Neuronal stem cell (in vitro differentiated cells): Measurements from ENCODE around the gene VPS51.

Experiments
- DNase-seq: peaks from one replicate; pipeline ENCODE4 v3.0.0-alpha.2; 2013; ENCODE audit warnings: low spot score
- H2AFZ ChIP-seq: one replicate; pipeline ENCODE4 v1.6.1; 2013; ENCODE audit warnings: mild to moderate bottlenecking, low read length, inconsistent platforms
- H2AK5ac ChIP-seq: 2 replicates; pipeline ENCODE4 v1.6.1; 2013; ENCODE audit warnings: low read depth, mild to moderate bottlenecking, inconsistent platforms, low read length, moderate library complexity, mixed read lengths
- H2BK120ac ChIP-seq: 2 replicates; pipeline ENCODE4 v1.6.1; 2013; ENCODE audit warnings: low read depth, mild to moderate bottlenecking, inconsistent platforms, low read length, moderate library complexity, mixed read lengths
- H2BK12ac ChIP-seq: one replicate; pipeline ENCODE4 v1.6.1; 2013; ENCODE audit warnings: low read length, inconsistent platforms
- H2BK15ac ChIP-seq: 2 replicates; pipeline ENCODE4 v1.6.1; 2013; ENCODE audit warnings: mild to moderate bottlenecking, low read length, inconsistent platforms, mixed read lengths
- H2BK5ac ChIP-seq: one replicate; pipeline ENCODE4 v1.6.1; 2013; ENCODE audit warnings: inconsistent platforms, mild to moderate bottlenecking, low read length, moderate library complexity
- H3K14ac ChIP-seq: one replicate; pipeline ENCODE4 v1.6.1; 2013; ENCODE audit warnings: low read length, inconsistent platforms
- H3K18ac ChIP-seq: 2 replicates; pipeline ENCODE4 v1.6.1; 2013; ENCODE audit warnings: low read length, inconsistent platforms
- H3K23ac ChIP-seq: 2 replicates; pipeline ENCODE4 v1.6.1; 2013; ENCODE audit warnings: low read depth, mild to moderate bottlenecking, mixed read lengths, low read length, inconsistent platforms; ENCODE audit not compliant: poor library complexity
- H3K27ac ChIP-seq: replicated peaks from 3 replicates; pipeline ENCODE4 v1.5.1; 2013; ENCODE audit warnings: low read length, inconsistent platforms
- H3K27me3 ChIP-seq, 3 experiments: 2 replicates each; pipeline ENCODE4 v1.6.1; 2013; ENCODE audit warnings: low read length in 3 of 3, mild to moderate bottlenecking in 2 of 3, inconsistent platforms in 1 of 3, low read depth in 1 of 3, mixed read lengths in 1 of 3, moderate library complexity in 1 of 3; ENCODE audit not compliant: control insufficient read depth in 3 of 3, insufficient read depth in 3 of 3
- H3K36me3 ChIP-seq, 2 donors: replicated peaks in 1 of 2; 2 replicates each; pipeline ENCODE4 v1.6.1; 2013; ENCODE audit warnings: low read length in 2 of 2; ENCODE audit not compliant: control insufficient read depth in 2 of 2, insufficient read depth in 2 of 2
- H3K4ac ChIP-seq: 2 replicates; pipeline ENCODE4 v1.6.1; 2013; ENCODE audit warnings: inconsistent platforms, mild to moderate bottlenecking, low read length, moderate library complexity
- H3K4me1 ChIP-seq, 2 donors: 1 replicate in 1 of 2; 2 replicates in 1 of 2; pipeline ENCODE4 v1.6.1; 2013; ENCODE audit warnings: low read length in 2 of 2, low read depth in 1 of 2; ENCODE audit not compliant: control insufficient read depth in 2 of 2, insufficient read depth in 1 of 2
- H3K4me2 ChIP-seq: one replicate; pipeline ENCODE4 v1.6.1; 2013; ENCODE audit warnings: mild to moderate bottlenecking, low read length, inconsistent platforms; ENCODE audit not compliant: insufficient read depth, poor library complexity, severe bottlenecking
- H3K4me3 ChIP-seq, 2 donors: 2 replicates each; pipeline ENCODE4 v1.5.1; 2013; ENCODE audit warnings: low read length in 2 of 2, mild to moderate bottlenecking in 2 of 2, inconsistent platforms in 1 of 2, moderate library complexity in 1 of 2
- H3K79me1 ChIP-seq: one replicate; pipeline ENCODE4 v1.6.1; 2013; ENCODE audit warnings: low read depth, mild to moderate bottlenecking, inconsistent platforms, low read length, moderate library complexity
- H3K9ac ChIP-seq: one replicate; pipeline ENCODE4 v1.6.1; 2013; ENCODE audit warnings: mild to moderate bottlenecking, low read depth, low read length, inconsistent platforms; ENCODE audit not compliant: poor library complexity
- H3K9me3 ChIP-seq, 2 donors: replicated peaks in 1 of 2; 2 replicates each; pipeline versions ENCODE3 to v1.6.1; 2013; ENCODE audit warnings: low read length in 2 of 2, mild to moderate bottlenecking in 2 of 2, inconsistent platforms in 1 of 2, low read depth in 1 of 2, mixed read lengths in 1 of 2, moderate library complexity in 1 of 2; ENCODE audit not compliant: control insufficient read depth in 2 of 2, insufficient read depth in 1 of 2
- H4K8ac ChIP-seq: one replicate; pipeline ENCODE4 v1.6.1; 2013; ENCODE audit warnings: low read depth, mild to moderate bottlenecking, inconsistent platforms, low read length, moderate library complexity
- H4K91ac ChIP-seq: one replicate; pipeline ENCODE4 v1.6.1; 2013; ENCODE audit warnings: low read length, low read depth, mild to moderate bottlenecking, inconsistent platforms; ENCODE audit not compliant: poor library complexity
- WGBS, 2 donors: extraction: QIAGEN DNeasy Blood & Tissue Kit; methylation state at CpG; one replicate each; pipeline ENCODE4 v1.1.7; 2013; ENCODE audit warnings: missing lambda C conversion rate in 2 of 2, mixed read lengths in 1 of 2; ENCODE audit not compliant: insufficient read length in 2 of 2, insufficient replicate concordance in 1 of 2; ENCODE audit errors: extremely low coverage in 2 of 2; 5-methylcytosine and 5-hydroxymethylcytosine counted together

VPS51 gene

GRCh38 chr11:65058012-65058411, 38.0 kb upstream of the VPS51 start:
- no peak overlapping the region for H2AFZ ChIP-seq
- H3K14ac ChIP-seq, result peak overlapping the region; percentile 21
- no peak overlapping the region for H3K23ac ChIP-seq
- DNase-seq, result no peak
- no peaks in the 10 kb centered on the region for H3K4me1 ChIP-seq
- H2BK5ac ChIP-seq, result no peak overlapping the region
- H2BK120ac ChIP-seq, result peak overlapping the region; percentile 8
- H3K4me2 ChIP-seq, result no peak overlapping the region
- H3K27me3 ChIP-seq, result peaks cover 0 to 19% (median 2%) of the 10 kb centered on the region in 3 experiments
- no peak overlapping the region for H3K4me3 ChIP-seq
- WGBS, 2 donors, result no CpG with 5 or more reads among the region's 13 CpGs
- no peaks in the 10 kb centered on the region for H3K36me3 ChIP-seq
- H2BK15ac ChIP-seq, result no peak overlapping the region
- H3K79me1 ChIP-seq, result peaks cover 3% of the 10 kb centered on the region
- no peak overlapping the region for H3K9ac ChIP-seq
- no peak overlapping the region for H3K27ac ChIP-seq
- H4K91ac ChIP-seq, result no peak overlapping the region
- H2BK12ac ChIP-seq, result no peak overlapping the region
- no peaks in the 10 kb centered on the region for H3K9me3 ChIP-seq
- H3K4ac ChIP-seq, result no peak overlapping the region
- H2AK5ac ChIP-seq, result peak overlapping the region; percentile 90
- no peak overlapping the region for H3K18ac ChIP-seq
- no peak overlapping the region for H4K8ac ChIP-seq

- no peak within 1 kb of the TSS for H3K4me2 ChIP-seq
- H3K27ac ChIP-seq, result no peak within 1 kb of the TSS
- H3K27me3 ChIP-seq, result peaks cover 0 to 13% (median 2%) of the 10 kb centered on the region in 3 experiments
- peaks cover 3% of the 10 kb centered on the region for H3K79me1 ChIP-seq
- H3K23ac ChIP-seq, result no peak within 1 kb of the TSS
- no peaks in the 10 kb centered on the region for H3K9me3 ChIP-seq
- peak within 1 kb of the TSS; percentile 66 for H2BK5ac ChIP-seq
- H3K4ac ChIP-seq, result no peak within 1 kb of the TSS
- peak within 1 kb of the TSS; percentile 21 for H3K14ac ChIP-seq
- H3K9ac ChIP-seq, result peak within 1 kb of the TSS; percentile 30
- H3K4me1 ChIP-seq, result no peaks in the 10 kb centered on the region
- no peaks in the 10 kb centered on the region for H3K36me3 ChIP-seq
- peak within 1 kb of the TSS; percentile 44 for H3K18ac ChIP-seq
- peak within 1 kb of the TSS; percentile 90 for H2AK5ac ChIP-seq
- no peak within 1 kb of the TSS for H4K8ac ChIP-seq
- H4K91ac ChIP-seq, result no peak within 1 kb of the TSS
- WGBS, 2 donors, result no CpG with 5 or more reads among the region's 8 CpGs
- H3K4me3 ChIP-seq, result no peak within 1 kb of the TSS
- no peak within 1 kb of the TSS for H2BK15ac ChIP-seq
- no peak within 1 kb of the TSS for H2BK12ac ChIP-seq
- H2AFZ ChIP-seq, result no peak within 1 kb of the TSS
- H2BK120ac ChIP-seq, result peak within 1 kb of the TSS; percentile 8
- DNase-seq, result no peak
Measured at GRCh38 chr11:65058419-65059054, 37.5 kb upstream of the VPS51 start, which contains the start of gene NAALADL1. TSS of gene NAALADL1 (minus strand) at chr11:65058553. CDS start at chr11:65058521, 32 bp downstream.

GRCh38 chr11:65059523-65059922, 36.5 kb upstream of the VPS51 start:
- Histone ChIP-seq H3K4me3 (no peak overlapping the region), H4K91ac (no peak overlapping the region), H3K23ac (peak overlapping the region; percentile 58), H3K9me3 (no peaks in the 10 kb centered on the region), H3K36me3 (no peaks in the 10 kb centered on the region), H4K8ac (no peak overlapping the region), H2BK12ac (no peak overlapping the region), H3K14ac (no peak overlapping the region), H3K4ac (no peak overlapping the region), H3K4me2 (no peak overlapping the region), H3K27me3 (peaks cover 0 to 4% (median 2%) of the 10 kb centered on the region in 3 experiments), H3K9ac (peak overlapping the region; percentile 30), H2BK120ac (no peak overlapping the region), H3K27ac (no peak overlapping the region), H2BK5ac (no peak overlapping the region), H3K79me1 (peaks cover 3% of the 10 kb centered on the region), H2AK5ac (no peak overlapping the region), H3K18ac (no peak overlapping the region), H2BK15ac (no peak overlapping the region), H2AFZ (no peak overlapping the region), H3K4me1 (no peaks in the 10 kb centered on the region)
- no CpG with 5 or more reads among the region's 3 CpGs for WGBS, 2 donors
- DNase-seq, result no peak

GRCh38 chr11:65059959-65060824, 35.8 kb upstream of the VPS51 start:
- no peak for DNase-seq
- no peak overlapping the region for H2BK120ac ChIP-seq

More at GRCh38 chr11:65059959-65060824, 35.8 kb upstream of the VPS51 start:
- no peak overlapping the region for H3K18ac ChIP-seq
- H3K27me3 ChIP-seq, result peaks cover 0 to 3% (median 0%) of the 10 kb centered on the region in 3 experiments
- no peak overlapping the region for H2AK5ac ChIP-seq
- WGBS, 2 donors, result no CpG with 5 or more reads among the region's 10 CpGs
- H2BK12ac ChIP-seq, result no peak overlapping the region
- H3K9ac ChIP-seq, result no peak overlapping the region
- H3K14ac ChIP-seq, result no peak overlapping the region
- H3K4me1 ChIP-seq, result no peaks in the 10 kb centered on the region
- H3K36me3 ChIP-seq, result no peaks in the 10 kb centered on the region
- no peak overlapping the region for H2BK15ac ChIP-seq
- H3K4me3 ChIP-seq, result no peak overlapping the region
- no peak overlapping the region for H3K27ac ChIP-seq
- no peak overlapping the region for H3K4me2 ChIP-seq
- H4K8ac ChIP-seq, result no peak overlapping the region
- peak overlapping the region; percentile 81 for H3K23ac ChIP-seq
- H2AFZ ChIP-seq, result no peak overlapping the region
- H3K9me3 ChIP-seq, result no peaks in the 10 kb centered on the region
- H2BK5ac ChIP-seq, result no peak overlapping the region
- H3K79me1 ChIP-seq, result peaks cover 3% of the 10 kb centered on the region
- H4K91ac ChIP-seq, result no peak overlapping the region
- no peak overlapping the region for H3K4ac ChIP-seq
